H1 (cell line): Measurements from ENCODE around the gene UPB1. TPM values are rescaled to one million over a fixed set of nuclear protein-coding genes. Genes with fewer than 3 reads are reported as not detected.

ENCODE experiments used
- CTCF ChIA-PET: fragments of 300-600 bp; sonication (Branson Sonifier 250); formaldehyde crosslinking; loops from one replicate; lab custom pipeline; 2021; ENCODE audit not compliant: partially characterized antibody; lab: Charles Lee
- POLR2A ChIA-PET: fragments of 300-600 bp; sonication (Branson Sonifier 250); formaldehyde crosslinking; loops from one replicate; lab custom pipeline; 2021; ENCODE audit warnings: inconsistent platforms; ENCODE audit not compliant: partially characterized antibody; lab: Charles Lee
- DNase-seq, 2 experiments: peaks; one replicate each; pipeline versions ENCODE4 v3.0.0 to v3.0.0-alpha.2; 2010 to 2022; ENCODE audit warnings: low spot score in 2 of 2, low read depth in 1 of 2, mixed read lengths in 1 of 2
- FAIRE-seq: peaks from 2 replicates; lab custom pipeline; 2011; peaks lifted over from hg19 to GRCh38; lab: Jason Lieb, UNC
- H2AFZ ChIP-seq: 2 replicates; pipeline ENCODE4 v1.8.1; 2012; ENCODE audit warnings: low read length, inconsistent platforms
- H2AK5ac ChIP-seq: 2 replicates; pipeline ENCODE4 v1.6.1; 2013; ENCODE audit warnings: low read depth, low read length
- H2BK120ac ChIP-seq: replicated peaks from 2 replicates; pipeline ENCODE3; 2013; ENCODE audit warnings: low read depth, low read length, inconsistent platforms
- H2BK12ac ChIP-seq: 2 replicates; pipeline ENCODE4 v1.6.1; 2013; ENCODE audit warnings: low read depth, low read length
- H2BK15ac ChIP-seq: 2 replicates; pipeline ENCODE4 v1.6.1; 2013; ENCODE audit warnings: low read length
- H2BK20ac ChIP-seq: 2 replicates; pipeline ENCODE4 v1.6.1; 2013; ENCODE audit warnings: low read length
- H2BK5ac ChIP-seq: 2 replicates; pipeline ENCODE4 v1.6.1; 2013; ENCODE audit warnings: low read depth, low read length
- H3K14ac ChIP-seq: 2 replicates; pipeline ENCODE4 v1.6.1; 2013; ENCODE audit warnings: inconsistent platforms; ENCODE audit not compliant: insufficient read length
- H3K18ac ChIP-seq: 2 replicates; pipeline ENCODE4 v1.6.1; 2013; ENCODE audit warnings: low read length; ENCODE audit errors: extremely low read depth
- H3K23ac ChIP-seq: 2 replicates; pipeline ENCODE4 v1.6.1; 2013; ENCODE audit warnings: inconsistent platforms; ENCODE audit not compliant: insufficient read length
- H3K23me2 ChIP-seq: 2 replicates; pipeline ENCODE4 v1.6.1; 2013; ENCODE audit warnings: low read depth, low read length
- H3K27ac ChIP-seq: 2 replicates; pipeline ENCODE4 v1.6.1; 2011; ENCODE audit warnings: low read depth, low read length, inconsistent platforms
- H3K27me3 ChIP-seq, 4 experiments: replicated peaks in 1 of 4; 1 replicate in 1 of 4; 2 replicates in 3 of 4; pipeline versions ENCODE4 v1.6.1 to v1.8.1; 2011 to 2013; ENCODE audit warnings: low read length in 3 of 4, mild to moderate bottlenecking in 3 of 4, inconsistent platforms in 2 of 4, mixed read lengths in 2 of 4, moderate library complexity in 1 of 4; ENCODE audit not compliant: control insufficient read depth in 3 of 4, insufficient read depth in 3 of 4; ENCODE audit errors: extremely low read depth in 1 of 4
- H3K36me3 ChIP-seq, 4 experiments: 2 replicates each; pipeline versions ENCODE4 v1.6.1 to v1.8.1; 2011 to 2013; ENCODE audit warnings: mild to moderate bottlenecking in 4 of 4, low read length in 3 of 4, moderate library complexity in 2 of 4, control low read depth in 1 of 4, inconsistent platforms in 1 of 4; ENCODE audit not compliant: insufficient read depth in 4 of 4, control insufficient read depth in 2 of 4
- H3K4ac ChIP-seq: replicated peaks from 2 replicates; pipeline ENCODE3; 2013; ENCODE audit warnings: low read length, low read depth, mixed read lengths, inconsistent platforms; ENCODE audit not compliant: insufficient read length
- H3K4me1 ChIP-seq, 4 experiments: replicated peaks in 1 of 4; 1 replicate in 1 of 4; 2 replicates in 3 of 4; pipeline versions ENCODE4 v1.6.1 to v1.8.1; 2011 to 2013; ENCODE audit warnings: low read length in 3 of 4, inconsistent platforms in 2 of 4, mixed read lengths in 1 of 4; ENCODE audit not compliant: insufficient read depth in 4 of 4, control insufficient read depth in 3 of 4
- H3K4me2 ChIP-seq, 2 experiments: 2 replicates each; pipeline versions ENCODE4 v1.6.1 to v1.8.1; 2011 to 2013; ENCODE audit warnings: low read depth in 2 of 2, low read length in 2 of 2, control low read depth in 1 of 2, inconsistent platforms in 1 of 2, mild to moderate bottlenecking in 1 of 2; ENCODE audit not compliant: insufficient read depth in 1 of 2
- H3K4me3 ChIP-seq, 4 experiments: fragments of 200-600, 300-600 bp in 1 of 4; sonication (generic), shearing (Covaris generic), sonication (Bioruptor Twin) in 1 of 4; 2 replicates each; pipeline versions ENCODE4 v1.5.1 to v1.8.1; 2011 to 2016; ENCODE audit warnings: low read length in 4 of 4, low read depth in 3 of 4, control low read depth in 2 of 4, inconsistent platforms in 2 of 4, mild to moderate bottlenecking in 2 of 4, mixed read lengths in 1 of 4, moderate library complexity in 1 of 4; ENCODE audit not compliant: insufficient read depth in 2 of 4; ENCODE audit errors: extremely low read depth in 1 of 4
- H3K56ac ChIP-seq: replicated peaks from 2 replicates; pipeline ENCODE3; 2013; ENCODE audit warnings: low read depth, mild to moderate bottlenecking, mixed read lengths, low read length, inconsistent platforms; ENCODE audit not compliant: insufficient read length
- H3K79me1 ChIP-seq: 2 replicates; pipeline ENCODE4 v1.6.1; 2013; ENCODE audit warnings: low read depth, low read length, control low read depth
- H3K79me2 ChIP-seq, 2 experiments: 2 replicates each; pipeline versions ENCODE4 v1.6.1 to v1.8.1; 2012 to 2013; ENCODE audit warnings: low read length in 2 of 2, mild to moderate bottlenecking in 2 of 2, inconsistent platforms in 1 of 2; ENCODE audit not compliant: insufficient read depth in 2 of 2, control insufficient read depth in 1 of 2
- H3K9ac ChIP-seq, 4 experiments: replicated peaks in 1 of 4; 1 replicate in 1 of 4; 2 replicates in 3 of 4; pipeline versions ENCODE4 v1.6.1 to v1.8.1; 2011 to 2013; ENCODE audit warnings: low read depth in 3 of 4, low read length in 3 of 4, control low read depth in 2 of 4, mild to moderate bottlenecking in 2 of 4, moderate library complexity in 2 of 4, inconsistent platforms in 1 of 4; ENCODE audit errors: extremely low read depth in 1 of 4
- H3K9me3 ChIP-seq, 2 experiments: 2 replicates each; pipeline versions ENCODE4 v1.6.1 to v1.8.1; 2012 to 2013; ENCODE audit warnings: mild to moderate bottlenecking in 2 of 2, moderate library complexity in 2 of 2, control low read depth in 1 of 2, inconsistent platforms in 1 of 2, low read depth in 1 of 2, low read length in 1 of 2, mixed read lengths in 1 of 2; ENCODE audit not compliant: insufficient read depth in 2 of 2
- H4K20me1 ChIP-seq, 2 experiments: replicated peaks in 1 of 2; 2 replicates each; pipeline versions ENCODE3 to v1.8.1; 2011 to 2013; ENCODE audit warnings: inconsistent platforms in 2 of 2, low read length in 2 of 2, mild to moderate bottlenecking in 1 of 2; ENCODE audit not compliant: insufficient read depth in 2 of 2, control insufficient read depth in 1 of 2
- H4K5ac ChIP-seq: 2 replicates; pipeline ENCODE4 v1.6.1; 2013; ENCODE audit warnings: low read length, low read depth, mixed read lengths, inconsistent platforms; ENCODE audit not compliant: insufficient read length
- H4K8ac ChIP-seq: 2 replicates; pipeline ENCODE4 v1.8.0; 2013; ENCODE audit warnings: mild to moderate bottlenecking, moderate library complexity, low read length, inconsistent platforms; ENCODE audit not compliant: insufficient read depth; ENCODE audit errors: extremely low read depth
- H4K91ac ChIP-seq: replicated peaks from 2 replicates; pipeline ENCODE3; 2013; ENCODE audit warnings: low read length, mixed read lengths, inconsistent platforms; ENCODE audit not compliant: insufficient read length
- KDM1A ChIP-seq: fragments of 200-600, 300-600 bp; sonication (generic); IDR thresholded peaks from 2 replicates; pipeline ENCODE4 v1.7.1; 2016; ENCODE audit warnings: mild to moderate bottlenecking, low read length, borderline replicate concordance
- POLR2AphosphoS5 ChIP-seq: IDR thresholded peaks from 2 replicates; pipeline ENCODE4 v1.6.1; 2011; ENCODE audit warnings: low read depth, low read length
- RXRA ChIP-seq: IDR thresholded peaks from 2 replicates; pipeline ENCODE4 v1.6.1; 2011; ENCODE audit warnings: low read depth, mild to moderate bottlenecking, low read length, moderate library complexity; ENCODE audit not compliant: insufficient read depth
- TEAD4 ChIP-seq: IDR thresholded peaks from 2 replicates; pipeline ENCODE4 v1.6.1; 2012; ENCODE audit warnings: low read depth, low read length, inconsistent platforms, mixed read lengths
- WGBS, 2 experiments: shearing (Covaris generic) in 1 of 2; methylation state at CpG; one replicate each; pipeline versions ENCODE4 v1.1.6 to v1.1.7; 2013 to 2015; ENCODE audit warnings: low lambda C conversion rate in 2 of 2, mixed read lengths in 2 of 2, inconsistent platforms in 1 of 2, low coverage in 1 of 2, missing lambda C conversion rate in 1 of 2; ENCODE audit not compliant: insufficient replicate concordance in 2 of 2, insufficient coverage in 1 of 2, insufficient read length in 1 of 2; ENCODE audit errors: extremely low coverage in 1 of 2, missing lambda C conversion rate in 1 of 2; 5-methylcytosine and 5-hydroxymethylcytosine counted together
- polyA plus RNA-seq, 7 experiments: library from polyadenylated mRNA; depleted of rRNA in 3 of 7; stranded (reverse) in 5 of 7; unstranded in 2 of 7; fragments of >200 nt in 5 of 7; fragments of 200-250 nt in 2 of 7; gene quantifications; 1 replicate in 5 of 7; 2 replicates in 1 of 7; 4 replicates in 1 of 7; pipeline versions ENCODE4 v1.2.1 to v1.2.3, GENCODE V29; 2011 to 2013; ENCODE audit warnings: missing spikeins in 2 of 7, mixed read lengths in 2 of 7
- total RNA-seq: library from RNA; stranded (reverse); fragmentation: NEBNext Ultra II Directional; extraction: Animal tissue kit (Norgen Biotek cat#: 25700); gene quantifications from 2 replicates; pipeline ENCODE4 v1.2.1, GENCODE V29; 2021

The UPB1 gene
- total and polyA plus RNA-seq, 2 of the 8 experiments (the other 6 are each of a cell fraction or from before 2014, with no cell fraction given): 0.09 TPM; not detected in 1

DNA sequence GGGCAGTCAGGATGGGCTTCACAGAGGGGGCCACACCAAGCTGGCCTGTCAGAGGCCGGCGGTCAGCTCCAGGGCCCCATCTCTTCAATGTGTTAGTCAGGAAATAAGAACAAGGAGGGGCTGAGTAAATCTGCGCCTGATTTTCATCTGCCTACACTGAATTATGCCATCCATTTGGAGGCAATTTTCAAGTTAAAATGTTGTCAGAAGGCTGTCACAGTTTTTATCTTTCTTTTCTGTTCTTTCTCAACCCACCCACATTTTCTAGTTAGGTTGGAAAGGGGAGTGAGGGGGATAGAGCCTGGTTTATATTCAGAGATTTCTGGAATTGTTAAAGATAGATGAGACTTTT lies 48.9 kb upstream of the UPB1 start:
- no peak overlapping the region for H3K14ac ChIP-seq
- no peaks in the 10 kb centered on the region for H3K79me2 ChIP-seq
- no peak overlapping the region for H3K27ac ChIP-seq
- no peaks in the 10 kb centered on the region for H3K36me3 ChIP-seq
- no peak overlapping the region for H3K56ac ChIP-seq
- no peak for TF ChIP-seq RXRA
- no peak for TF ChIP-seq KDM1A
- TF ChIP-seq TEAD4: no peak
- no peak for TF ChIP-seq POLR2AphosphoS5
- no peak overlapping the region for H4K91ac ChIP-seq
- no peak for FAIRE-seq
- H3K23ac ChIP-seq: no peak overlapping the region
- peaks cover 0 to 7% (median 5%) of the 10 kb centered on the region in 4 experiments; a peak in 4 of 7 replicates for H3K4me1 ChIP-seq
- CTCF ChIA-PET: interaction anchor here (0.7 to 1.2 kb wide), 5 partner anchors 13 to 75 kb away, joined by 3 to 4 read pairs (median 4); no protein-coding TSS in a partner anchor
- no peak overlapping the region for H2BK120ac ChIP-seq
- no peak overlapping the region for H4K5ac ChIP-seq
- no peak overlapping the region for H2BK12ac ChIP-seq
- no peak for DNase-seq
- no peaks in the 10 kb centered on the region; a peak in 1 of 7 replicates for H3K27me3 ChIP-seq
- H3K4ac ChIP-seq: no peak overlapping the region
- H3K4me3 ChIP-seq: no peak overlapping the region
- POLR2A ChIA-PET: interaction anchor here (0.9 kb wide), 1 partner anchor 13 kb away, joined by 3 read pairs; no protein-coding TSS in a partner anchor
- no peak overlapping the region for H3K4me2 ChIP-seq
- H3K18ac ChIP-seq: no peak overlapping the region
- no peak overlapping the region for H2BK15ac ChIP-seq
- no peak overlapping the region for H2AK5ac ChIP-seq
- 93% methylated on average over 3 of the region's 3 CpGs; no CpG with 5 or more reads in 1 of the 2 experiments for WGBS, 2 experiments
- H3K79me1 ChIP-seq: no peaks in the 10 kb centered on the region
- H2BK20ac ChIP-seq: no peak overlapping the region
- no peak overlapping the region for H3K9ac ChIP-seq
- no peaks in the 10 kb centered on the region for H3K9me3 ChIP-seq
- no peak overlapping the region for H4K8ac ChIP-seq
- no peaks in the 10 kb centered on the region for H4K20me1 ChIP-seq
- H2BK5ac ChIP-seq: no peak overlapping the region
- no peak overlapping the region for H2AFZ ChIP-seq
- no peaks in the 10 kb centered on the region for H3K23me2 ChIP-seq
